C4-2B (cell line): Measurements from ENCODE around the gene LTC4S.

ENCODE experiments used
- H3K27ac ChIP-seq: fragments of 450-650 bp; 2 replicates; pipeline ENCODE4 v1.5.1; 2017
- ZFX ChIP-seq: fragments of 450-650 bp; IDR thresholded peaks from 2 replicates; pipeline ENCODE4 v1.6.1; 2017
- TF ChIP-seq, protein P1 (sequence below): fragments of 450-650 bp; conservative IDR thresholded peaks from 2 replicates; pipeline ENCODE4 v1.5.1; 2017; ENCODE audit warnings: mild to moderate bottlenecking

The LTC4S gene

GRCh38 chr5:179836225-179837019 lies 42.6 kb downstream of the LTC4S start:
- H3K27ac ChIP-seq = no peak overlapping the region
- TF ChIP-seq, protein P1, sequence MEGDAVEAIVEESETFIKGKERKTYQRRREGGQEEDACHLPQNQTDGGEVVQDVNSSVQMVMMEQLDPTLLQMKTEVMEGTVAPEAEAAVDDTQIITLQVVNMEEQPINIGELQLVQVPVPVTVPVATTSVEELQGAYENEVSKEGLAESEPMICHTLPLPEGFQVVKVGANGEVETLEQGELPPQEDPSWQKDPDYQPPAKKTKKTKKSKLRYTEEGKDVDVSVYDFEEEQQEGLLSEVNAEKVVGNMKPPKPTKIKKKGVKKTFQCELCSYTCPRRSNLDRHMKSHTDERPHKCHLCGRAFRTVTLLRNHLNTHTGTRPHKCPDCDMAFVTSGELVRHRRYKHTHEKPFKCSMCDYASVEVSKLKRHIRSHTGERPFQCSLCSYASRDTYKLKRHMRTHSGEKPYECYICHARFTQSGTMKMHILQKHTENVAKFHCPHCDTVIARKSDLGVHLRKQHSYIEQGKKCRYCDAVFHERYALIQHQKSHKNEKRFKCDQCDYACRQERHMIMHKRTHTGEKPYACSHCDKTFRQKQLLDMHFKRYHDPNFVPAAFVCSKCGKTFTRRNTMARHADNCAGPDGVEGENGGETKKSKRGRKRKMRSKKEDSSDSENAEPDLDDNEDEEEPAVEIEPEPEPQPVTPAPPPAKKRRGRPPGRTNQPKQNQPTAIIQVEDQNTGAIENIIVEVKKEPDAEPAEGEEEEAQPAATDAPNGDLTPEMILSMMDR = no peak
- TF ChIP-seq ZFX = no peak

GRCh38 chr5:179837076-179838011 lies 43.6 kb downstream of the LTC4S start:
- TF ChIP-seq ZFX = no peak
- TF ChIP-seq, protein P1 = no peak
- H3K27ac ChIP-seq = no peak overlapping the region

GRCh38 chr5:179839328-179840256 lies 45.8 kb downstream of the LTC4S start:
- no peak overlapping the region for H3K27ac ChIP-seq
- TF ChIP-seq, protein P1 = no peak
- TF ChIP-seq ZFX = no peak

DNA sequence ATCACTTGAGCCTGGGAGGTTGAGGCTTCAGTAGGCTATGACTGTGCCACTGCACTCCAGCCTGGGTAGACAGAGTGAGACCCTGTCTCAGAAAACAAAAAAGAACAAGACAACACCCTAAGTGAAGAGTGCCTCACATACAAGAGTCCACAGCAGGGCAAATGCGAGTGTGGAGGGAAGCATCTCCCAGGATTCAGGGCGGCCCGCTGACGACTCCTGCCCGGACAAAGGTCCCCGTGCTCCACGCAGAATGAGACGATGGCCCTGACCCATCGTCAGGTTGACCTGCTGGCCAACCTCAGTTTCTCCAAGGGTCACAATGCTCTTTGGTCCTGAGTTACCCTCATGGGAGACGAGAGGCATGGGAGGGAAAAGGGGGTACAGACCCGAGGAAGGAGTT lies 46.5 kb downstream of the LTC4S start:
- no peak for TF ChIP-seq ZFX
- TF ChIP-seq, protein P1 = no peak
- H3K27ac ChIP-seq = no peak overlapping the region

- no peak overlapping the region for H3K27ac ChIP-seq
- no peak for TF ChIP-seq ZFX
- TF ChIP-seq, protein P1 = no peak
These were observed 47.0 kb downstream of the LTC4S start for GRCh38 chr5:179840766-179841165.

- TF ChIP-seq, protein P1 = no peak
- TF ChIP-seq ZFX = no peak
- no peak overlapping the region for H3K27ac ChIP-seq
These were observed 47.8 kb downstream of the LTC4S start for GRCh38 chr5:179841621-179842020.
